PC-3 (cell line): ENCODE measurements around the gene TDRD12. TPM values are rescaled to one million over a fixed set of nuclear protein-coding genes. Genes with fewer than 3 reads are reported as not detected.

Source experiments
- ATAC-seq: fragments of 200-7000 bp; cut with Tn5 transposase; 2 replicates; pipeline ENCODE4 v1.9.1; 2020; ENCODE audit warnings: mild to moderate bottlenecking, moderate library complexity
- BruUV-seq: library from RNA; stranded (reverse); fragments of 400-500 nt; replicated peaks from 2 replicates; lab custom pipeline; 2021; lab: Mats Ljungman, UMichigan
- CTCF ChIA-PET: fragments of 300-600 bp; sonication (Branson Sonifier 250); formaldehyde crosslinking; loops from one replicate; lab custom pipeline; 2022; ENCODE audit warnings: antibody characterized with exemption; lab: Charles Lee
- POLR2A ChIA-PET: fragments of 300-600 bp; sonication (Branson Sonifier 250); formaldehyde crosslinking; loops from one replicate; lab custom pipeline; 2022; ENCODE audit warnings: antibody characterized with exemption; ENCODE audit not compliant: unreplicated experiment; lab: Charles Lee
- DNase-seq: peaks from one replicate; pipeline ENCODE4 v3.0.0-alpha.2; 2015
- H2AFZ ChIP-seq: fragments of 300-600 bp; sonication (generic); 2 replicates; pipeline ENCODE4 v1.6.0; 2016; ENCODE audit warnings: antibody characterized with exemption, low read length
- H3F3A ChIP-seq: fragments of 300-600 bp; sonication (generic); one replicate; pipeline ENCODE4 v1.6.0; 2017; ENCODE audit warnings: antibody characterized with exemption, low read length, control low read depth, mild to moderate bottlenecking; ENCODE audit not compliant: unreplicated experiment
- H3K27ac ChIP-seq: fragments of 300-600 bp; sonication (generic); 2 replicates; pipeline ENCODE4 v1.5.1; 2016; ENCODE audit warnings: mild to moderate bottlenecking, low read length
- H3K27me3 ChIP-seq: fragments of 300-600 bp; sonication (generic); 2 replicates; pipeline ENCODE4 v1.6.1; 2016; ENCODE audit warnings: low read length, mixed read lengths
- H3K36me3 ChIP-seq: fragments of 300-600 bp; sonication (generic); 2 replicates; pipeline ENCODE4 v1.6.1; 2016; ENCODE audit warnings: low read depth, mixed run types, low read length, mixed read lengths
- H3K4me1 ChIP-seq: fragments of 300-600 bp; sonication (generic); 2 replicates; pipeline ENCODE4 v1.5.1; 2016; ENCODE audit warnings: low read length; ENCODE audit not compliant: insufficient read depth
- H3K4me2 ChIP-seq: fragments of 300-600 bp; sonication (generic); 2 replicates; pipeline ENCODE4 v1.6.0; 2016; ENCODE audit warnings: low read length
- H3K4me3 ChIP-seq: fragments of 300-600 bp; sonication (generic); 2 replicates; pipeline ENCODE4 v1.5.1; 2016; ENCODE audit warnings: mild to moderate bottlenecking, low read length, mixed read lengths
- H3K79me2 ChIP-seq: fragments of 300-600 bp; sonication (generic); 2 replicates; pipeline ENCODE4 v1.6.1; 2017; ENCODE audit warnings: low read length, mixed read lengths
- H3K9ac ChIP-seq: fragments of 300-600 bp; sonication (generic); 2 replicates; pipeline ENCODE4 v1.6.0; 2016; ENCODE audit warnings: mild to moderate bottlenecking, low read length
- H3K9me2 ChIP-seq: fragments of 300-600 bp; sonication (generic); replicated peaks from 2 replicates; pipeline ENCODE4 v1.6.1; 2016; ENCODE audit warnings: mixed run types, low read length, mixed read lengths
- H3K9me3 ChIP-seq: fragments of 300-600 bp; sonication (generic); 2 replicates; pipeline ENCODE4 v1.6.1; 2016; ENCODE audit warnings: low read length, mixed read lengths
- H4K20me1 ChIP-seq: fragments of 300-600 bp; sonication (generic); 2 replicates; pipeline ENCODE4 v1.6.1; 2016; ENCODE audit warnings: low read length, mixed read lengths
- CTCF ChIP-seq: fragments of 300-600 bp; sonication (generic); conservative IDR thresholded peaks from 2 replicates; pipeline ENCODE4 v1.5.1; 2017; ENCODE audit warnings: antibody characterized with exemption, low read depth, mild to moderate bottlenecking, low read length
- EZH2 ChIP-seq: fragments of 300-600 bp; sonication (generic); IDR thresholded peaks from one replicate; pipeline ENCODE4 v1.6.1; 2017; ENCODE audit warnings: antibody characterized with exemption, mild to moderate bottlenecking, low read length; ENCODE audit not compliant: unreplicated experiment
- EZH2phosphoT487 ChIP-seq: fragments of 300-600 bp; sonication (generic); IDR thresholded peaks from 2 replicates; pipeline ENCODE4 v1.6.1; 2018; ENCODE audit warnings: mild to moderate bottlenecking, antibody characterized with exemption, low read length, borderline replicate concordance
- intact Hi-C: fragments of 100-400 bp; cut with micrococcal nuclease; formaldehyde crosslinking; loops from 2 replicates; pipeline ENCODE4 v1.9.0; 2023
- total RNA-seq: library from RNA; depleted of rRNA; stranded (reverse); fragments of >200 nt; gene quantifications from 2 replicates; pipeline ENCODE4 v1.2.3, GENCODE V29; 2014

The TDRD12 gene
- total RNA-seq, 1 experiment from 2014 or later: not detected

DNA sequence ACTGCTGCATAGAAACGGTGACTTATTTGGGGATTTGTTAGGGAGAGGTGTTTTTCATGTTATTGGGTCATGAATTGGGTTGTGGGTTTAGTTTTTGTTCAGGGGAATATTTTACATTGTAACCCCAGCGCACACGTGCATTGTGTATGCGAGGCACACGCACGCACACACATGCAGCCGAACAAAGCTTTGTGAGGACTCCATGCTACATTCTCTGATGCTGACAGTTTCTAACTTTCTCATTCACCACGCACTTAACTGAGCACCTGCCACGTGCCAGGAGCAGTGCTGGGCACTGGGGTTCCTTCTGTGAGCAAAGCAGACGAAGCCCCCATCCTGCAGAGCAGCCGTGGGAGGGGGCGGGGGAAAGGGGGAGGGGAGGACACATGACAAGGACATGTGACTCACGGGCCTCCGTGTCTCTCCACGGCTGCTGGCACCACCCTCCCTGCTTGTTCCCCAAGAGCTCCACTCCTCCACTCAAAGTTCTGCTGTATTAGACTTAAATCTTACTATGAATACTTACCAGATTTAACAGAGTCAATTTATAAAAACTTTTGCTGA, 94.4 kb downstream of the TDRD12 start:
- ChIA-PET POLR2A (interaction anchor here (0.6 kb wide), 1 partner anchor 176 kb away, joined by 5 read pairs; no protein-coding TSS in a partner anchor), CTCF (no interaction called here)
- Histone ChIP-seq H3F3A (no peaks in the 10 kb centered on the region), H3K4me2 (no peak overlapping the region), H3K79me2 (no peaks in the 10 kb centered on the region), H3K27me3 (no peaks in the 10 kb centered on the region), H2AFZ (no peak overlapping the region), H3K9ac (no peak overlapping the region), H3K9me3 (no peaks in the 10 kb centered on the region), H3K27ac (no peak overlapping the region), H4K20me1 (no peaks in the 10 kb centered on the region), H3K9me2 (no peaks in the 10 kb centered on the region), H3K36me3 (no peaks in the 10 kb centered on the region), H3K4me3 (no peak overlapping the region), H3K4me1 (no peaks in the 10 kb centered on the region)
- intact Hi-C loops: no loop called here
- BruUV-seq: no TSS peak
- no peak for TF ChIP-seq EZH2phosphoT487
- TF ChIP-seq CTCF: no peak
- no peak for TF ChIP-seq EZH2
- ATAC-seq (no peak), DNase-seq (no peak)

GRCh38 chr19:32814624-32815023, 95.1 kb downstream of the TDRD12 start:
- H3K27ac ChIP-seq: no peak overlapping the region
- no TSS peak for BruUV-seq
- H3K27me3 ChIP-seq: no peaks in the 10 kb centered on the region
- TF ChIP-seq EZH2 (no peak), EZH2phosphoT487 (no peak), CTCF (no peak)
- no peaks in the 10 kb centered on the region for H3F3A ChIP-seq
- no peak overlapping the region for H3K4me3 ChIP-seq
- H3K9ac ChIP-seq: no peak overlapping the region
- no peak overlapping the region for H3K4me2 ChIP-seq
- no peaks in the 10 kb centered on the region for H3K79me2 ChIP-seq
- no peaks in the 10 kb centered on the region for H3K9me3 ChIP-seq
- no peaks in the 10 kb centered on the region for H3K36me3 ChIP-seq
- CTCF ChIA-PET: no interaction called here
- POLR2A ChIA-PET: interaction anchor here (0.6 kb wide), 1 partner anchor 176 kb away, joined by 5 read pairs; no protein-coding TSS in a partner anchor
- no peaks in the 10 kb centered on the region for H3K9me2 ChIP-seq
- no peaks in the 10 kb centered on the region for H4K20me1 ChIP-seq
- no peak for DNase-seq
- ATAC-seq: no peak
- H3K4me1 ChIP-seq: no peaks in the 10 kb centered on the region
- no peak overlapping the region for H2AFZ ChIP-seq
- intact Hi-C loops: no loop called here

DNA sequence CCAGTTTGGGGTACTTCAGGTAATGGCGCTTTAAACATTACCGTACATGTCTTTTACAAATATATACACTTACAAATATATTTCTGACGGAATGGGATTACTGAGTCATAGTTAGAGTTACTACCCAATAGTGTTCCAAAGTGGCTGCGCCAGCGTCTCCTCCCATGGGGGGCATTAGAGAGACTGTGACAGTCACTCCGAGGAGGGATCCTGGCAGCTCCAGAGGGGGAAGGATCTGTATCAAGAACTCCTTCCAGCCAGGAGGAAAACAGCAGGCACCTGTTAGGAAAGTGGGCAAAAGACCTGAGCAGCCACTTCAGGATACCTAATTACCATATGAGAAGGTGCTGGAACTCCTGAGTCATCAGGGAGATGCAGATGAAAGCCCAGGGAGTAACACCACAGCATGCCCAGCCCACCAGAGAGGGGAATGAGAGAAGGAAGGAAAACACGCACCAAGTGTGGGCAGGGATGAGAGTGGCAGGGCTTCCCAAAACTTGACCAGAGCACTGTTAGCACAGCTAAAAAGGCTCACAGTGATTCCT, 97.1 kb downstream of the TDRD12 start:
- intact Hi-C loops: no loop called here
- no peak overlapping the region for H3K4me3 ChIP-seq
- H3K4me2 ChIP-seq: no peak overlapping the region
- TF ChIP-seq EZH2 (no peak), CTCF (no peak), EZH2phosphoT487 (no peak)
- no peaks in the 10 kb centered on the region for H3K4me1 ChIP-seq
- no peaks in the 10 kb centered on the region for H3K79me2 ChIP-seq
- no peaks in the 10 kb centered on the region for H3K36me3 ChIP-seq
- no peak overlapping the region for H2AFZ ChIP-seq
- H3K27me3 ChIP-seq: no peaks in the 10 kb centered on the region
- no TSS peak for BruUV-seq
- no peaks in the 10 kb centered on the region for H4K20me1 ChIP-seq
- H3K27ac ChIP-seq: no peak overlapping the region
- ChIA-PET CTCF (no interaction called here), POLR2A (no interaction called here)
- no peak overlapping the region for H3K9ac ChIP-seq
- ATAC-seq: no peak
- H3F3A ChIP-seq: no peaks in the 10 kb centered on the region
- H3K9me3 ChIP-seq: no peaks in the 10 kb centered on the region
- DNase-seq: no peak
- H3K9me2 ChIP-seq: no peaks in the 10 kb centered on the region
